Measurements from ENCODE around the gene ADORA2A. TPM values are rescaled to one million over a fixed set of nuclear protein-coding genes. Genes with fewer than 3 reads are reported as not detected.

Gene ADORA2A
- total and polyA plus RNA-seq, 9 donors: 0.57 to 5.0 (median 2.7) TPM

GRCh38 chr22:24430431-24431308 is 3.3 kb downstream of the ADORA2A start:
- no peaks in the 10 kb centered on the region for H3K27me3 ChIP-seq
- 88 to 91% (median 89%) methylated on average over 14 of the region's 14 CpGs for WGBS, 3 donors
- intact Hi-C loops (cut with DNase I): loop anchor here in 1 of 4 donors (10.0 kb wide), 1 partner anchor 84 kb away; no protein-coding TSS in a partner anchor
- H3K36me3 ChIP-seq: no peaks in the 10 kb centered on the region
- H3K4me3 ChIP-seq: no peak overlapping the region
- DNase-seq: peak in 1 of 5 donors; percentile 36
- peaks cover 10% of the 10 kb centered on the region for H3K4me1 ChIP-seq (ENCODE audit: insufficient read depth)
- no peaks in the 10 kb centered on the region for H3K9me3 ChIP-seq
- TF ChIP-seq POLR2A (IDR thresholded peaks at IDR 0.05) (no peak), EP300 (IDR thresholded peaks at IDR 0.05) (no peak), CTCF (IDR thresholded peaks at IDR 0.05) (no peak)
- no peak overlapping the region for H3K27ac ChIP-seq

GRCh38 chr22:24431309-24432034 is 4.1 kb downstream of the ADORA2A start:
- Histone ChIP-seq H3K4me3 (no peak overlapping the region), H3K4me1 (ENCODE audit: insufficient read depth) (peaks cover 10% of the 10 kb centered on the region), H3K27me3 (no peaks in the 10 kb centered on the region), H3K36me3 (no peaks in the 10 kb centered on the region), H3K9me3 (no peaks in the 10 kb centered on the region), H3K27ac (no peak overlapping the region)
- intact Hi-C loops (cut with DNase I): loop anchor here in 1 of 4 donors (10.0 kb wide), 1 partner anchor 83 kb away; no protein-coding TSS in a partner anchor
- 86 to 91% (median 91%) methylated on average over 9 of the region's 9 CpGs for WGBS, 3 donors
- TF ChIP-seq POLR2A (IDR thresholded peaks at IDR 0.05) (no peak), EP300 (IDR thresholded peaks at IDR 0.05) (no peak), CTCF (IDR thresholded peaks at IDR 0.05) (no peak)
- DNase-seq: peak in 1 of 5 donors; percentile 28

GRCh38 chr22:24432059-24432853 is 4.9 kb downstream of the ADORA2A start:
- H3K4me3 ChIP-seq: no peak overlapping the region
- peak; percentile 69 to 83 (median 80) for DNase-seq
- 43 to 51% (median 43%) methylated on average over 17 of the region's 17 CpGs for WGBS, 3 donors
- no peaks in the 10 kb centered on the region for H3K27me3 ChIP-seq
- H3K9me3 ChIP-seq: no peaks in the 10 kb centered on the region
- intact Hi-C loops (cut with DNase I): loop anchor here in 1 of 4 donors (10.0 kb wide), 1 partner anchor 83 kb away; no protein-coding TSS in a partner anchor
- peaks cover 10% of the 10 kb centered on the region for H3K4me1 ChIP-seq (ENCODE audit: insufficient read depth)
- H3K36me3 ChIP-seq: no peaks in the 10 kb centered on the region
- no peak for TF ChIP-seq POLR2A (IDR thresholded peaks at IDR 0.05)
- TF ChIP-seq CTCF (IDR thresholded peaks at IDR 0.05): no peak
- no peak for TF ChIP-seq EP300 (IDR thresholded peaks at IDR 0.05)
- no peak overlapping the region for H3K27ac ChIP-seq

Measured in ovary (tissue), 9 donors.